Kasumi-1 (cell line): Measurements from ENCODE around the gene CNST.
"Not testable (repeated sequence)": the region's sequence is repeated elsewhere in the genome, so short reads cannot be mapped to it uniquely, and the experiment has no call there.

ENCODE experiments used
- DNase-seq, 2 experiments: peaks; one replicate each; lab custom pipeline; 2025; lab: John Stamatoyannopoulos, UW

Gene CNST

GRCh38 chr1:246709835-246710234, 143.6 kb downstream of the CNST start:
- peak; percentile 50 to 62 for DNase-seq

- DNase-seq, result no peak
Observed at GRCh38 chr1:246711548-246712003, 145.3 kb downstream of the CNST start.

- not testable (repeated sequence) for DNase-seq
Observed at GRCh38 chr1:246712428-246712827, 146.2 kb downstream of the CNST start.
